ENCODE measurements around the gene ARHGAP26. TPM values are rescaled to one million over a fixed set of nuclear protein-coding genes. Genes with fewer than 3 reads are reported as not detected.

Gene ARHGAP26
- polyA plus RNA-seq, 1 donor (not counting 4 experiments of a cell fraction or from before 2014, with no cell fraction given), result 3.9 TPM

DNA sequence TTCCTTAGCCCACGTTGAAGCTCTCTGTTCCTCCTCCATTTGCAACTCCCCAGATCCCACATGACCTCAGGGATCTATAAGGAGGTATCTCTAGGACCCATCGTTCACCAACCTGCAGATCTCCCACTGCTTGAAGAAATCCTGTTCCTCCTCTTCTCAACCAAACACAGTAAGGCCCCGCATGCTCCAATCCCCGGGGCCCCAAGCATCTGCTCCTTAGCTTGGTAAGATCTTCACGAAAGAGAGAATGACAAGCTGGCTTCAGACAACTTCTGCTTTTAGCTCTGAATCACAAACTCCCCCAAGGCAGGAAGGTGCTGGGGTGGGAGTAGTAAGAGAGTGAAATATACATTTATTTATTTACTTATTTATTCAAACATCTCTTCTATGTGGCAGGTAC, 33.0 kb upstream of the ARHGAP26 start:
- dilution Hi-C loops (cut with MboI; ENCODE audit: extremely low pct_ligation_motif_present, low sequenced_read_pairs), result no loop called here
- no peak for DNase-seq (ENCODE audit: low read depth, low spot score)
- no peak overlapping the region for H3K4me3 ChIP-seq (ENCODE audit: control insufficient read depth in 2 of 3, extremely low read depth in 1 of 3, insufficient read depth in 2 of 3, low read depth in 1 of 3, low read length in 3 of 3)

DNA sequence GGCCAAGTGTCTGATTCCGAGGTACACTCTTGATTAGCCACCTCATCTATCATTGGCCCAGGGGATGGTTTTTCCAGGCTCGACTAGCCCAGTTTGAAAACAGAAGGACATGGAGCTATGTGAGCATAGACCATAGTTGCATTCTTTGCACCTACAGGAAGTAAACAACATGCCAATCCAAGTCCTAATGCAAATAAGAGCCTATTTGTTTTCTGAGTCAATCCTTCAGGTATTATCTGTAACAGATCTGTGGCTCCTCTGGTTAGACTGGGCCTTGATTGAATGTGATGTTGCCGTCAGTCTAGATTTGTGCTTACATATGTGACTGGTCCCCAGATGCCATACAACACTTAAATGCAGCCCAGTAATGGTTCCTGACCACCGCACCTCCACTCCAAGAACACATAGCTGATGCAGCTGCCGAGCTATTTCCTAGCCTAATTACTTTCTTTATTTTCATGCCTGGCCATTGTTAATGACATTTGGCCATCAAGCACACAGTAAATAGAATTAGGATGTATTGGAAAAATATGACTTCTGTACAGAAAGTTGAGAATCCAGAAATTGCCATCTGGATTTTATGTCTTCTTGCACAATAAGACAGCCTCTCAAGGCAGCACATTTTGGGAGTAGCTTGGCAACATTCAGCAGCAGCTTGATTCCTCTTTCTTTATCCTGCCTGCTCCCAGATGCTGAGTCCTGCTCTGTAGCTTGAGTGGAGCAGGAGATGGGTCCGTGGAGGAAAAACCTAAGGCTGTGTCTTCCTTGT, 29.5 kb upstream of the ARHGAP26 start:
- Histone ChIP-seq H3K79me2 (ENCODE audit: control insufficient read depth, insufficient read depth, low read length) (no peaks in the 10 kb centered on the region), H3K4me2 (ENCODE audit: control insufficient read depth, extremely low read depth, insufficient read depth, low read depth, low read length) (no peak overlapping the region), H4K20me1 (ENCODE audit: control insufficient read depth, extremely low read depth, insufficient read depth, low read length) (no peaks in the 10 kb centered on the region), H3K27me3 (ENCODE audit: control insufficient read depth, extremely low read depth, insufficient read depth, low read length) (no peaks in the 10 kb centered on the region), H3K4me3 (ENCODE audit: control insufficient read depth in 2 of 3, extremely low read depth in 1 of 3, insufficient read depth in 2 of 3, low read depth in 1 of 3, low read length in 3 of 3) (no peak overlapping the region), H3K4me1 (ENCODE audit: control insufficient read depth, extremely low read depth, insufficient read depth, low read length) (peaks cover 6% of the 10 kb centered on the region), H3K27ac (ENCODE audit: control insufficient read depth, insufficient read depth, low read length) (no peak overlapping the region), H3K9me1 (ENCODE audit: control insufficient read depth, extremely low read depth, insufficient read depth, low read length) (no peaks in the 10 kb centered on the region), H3K9ac (ENCODE audit: control insufficient read depth, extremely low read depth, insufficient read depth, low read length) (no peak overlapping the region), H3K36me3 (ENCODE audit: control insufficient read depth in 2 of 2, extremely low read depth in 1 of 2, insufficient read depth in 2 of 2, low read length in 2 of 2) (no peaks in the 10 kb centered on the region), H2AFZ (ENCODE audit: control insufficient read depth, low read length) (no peak overlapping the region), H3K9me3 (ENCODE audit: control insufficient read depth, low read depth, low read length) (no peaks in the 10 kb centered on the region)
- dilution Hi-C loops (cut with MboI; ENCODE audit: extremely low pct_ligation_motif_present, low sequenced_read_pairs), result no loop called here
- DNase-seq (ENCODE audit: low read depth, low spot score), result no peak
- no peak for FAIRE-seq
- TF ChIP-seq, protein P1, sequence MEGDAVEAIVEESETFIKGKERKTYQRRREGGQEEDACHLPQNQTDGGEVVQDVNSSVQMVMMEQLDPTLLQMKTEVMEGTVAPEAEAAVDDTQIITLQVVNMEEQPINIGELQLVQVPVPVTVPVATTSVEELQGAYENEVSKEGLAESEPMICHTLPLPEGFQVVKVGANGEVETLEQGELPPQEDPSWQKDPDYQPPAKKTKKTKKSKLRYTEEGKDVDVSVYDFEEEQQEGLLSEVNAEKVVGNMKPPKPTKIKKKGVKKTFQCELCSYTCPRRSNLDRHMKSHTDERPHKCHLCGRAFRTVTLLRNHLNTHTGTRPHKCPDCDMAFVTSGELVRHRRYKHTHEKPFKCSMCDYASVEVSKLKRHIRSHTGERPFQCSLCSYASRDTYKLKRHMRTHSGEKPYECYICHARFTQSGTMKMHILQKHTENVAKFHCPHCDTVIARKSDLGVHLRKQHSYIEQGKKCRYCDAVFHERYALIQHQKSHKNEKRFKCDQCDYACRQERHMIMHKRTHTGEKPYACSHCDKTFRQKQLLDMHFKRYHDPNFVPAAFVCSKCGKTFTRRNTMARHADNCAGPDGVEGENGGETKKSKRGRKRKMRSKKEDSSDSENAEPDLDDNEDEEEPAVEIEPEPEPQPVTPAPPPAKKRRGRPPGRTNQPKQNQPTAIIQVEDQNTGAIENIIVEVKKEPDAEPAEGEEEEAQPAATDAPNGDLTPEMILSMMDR (optimal IDR thresholded peaks at IDR 0.05 in 1 of 3, IDR thresholded peaks at IDR 0.05 in 1 of 3, conservative IDR thresholded peaks at IDR 0.05 in 1 of 3; ENCODE audit: extremely low read depth in 1 of 3, insufficient read depth in 2 of 3, low read length in 3 of 3), result no peak
- no peak for TF ChIP-seq EZH2 (IDR thresholded peaks at IDR 0.05; ENCODE audit: low read length)

More for the DNA sequence above, 33.0 kb upstream of the ARHGAP26 start:
- no peak for FAIRE-seq
- H3K4me2 ChIP-seq (ENCODE audit: control insufficient read depth, extremely low read depth, insufficient read depth, low read depth, low read length), result no peak overlapping the region
- no peak overlapping the region for H3K9ac ChIP-seq (ENCODE audit: control insufficient read depth, extremely low read depth, insufficient read depth, low read length)
- H3K9me3 ChIP-seq (ENCODE audit: control insufficient read depth, low read depth, low read length), result no peaks in the 10 kb centered on the region
- TF ChIP-seq EZH2 (IDR thresholded peaks at IDR 0.05; ENCODE audit: low read length), result no peak
- TF ChIP-seq, protein P1 (optimal IDR thresholded peaks at IDR 0.05 in 1 of 3, IDR thresholded peaks at IDR 0.05 in 1 of 3, conservative IDR thresholded peaks at IDR 0.05 in 1 of 3; ENCODE audit: extremely low read depth in 1 of 3, insufficient read depth in 2 of 3, low read length in 3 of 3), result no peak
- no peaks in the 10 kb centered on the region for H3K4me1 ChIP-seq (ENCODE audit: control insufficient read depth, extremely low read depth, insufficient read depth, low read length)
- H4K20me1 ChIP-seq (ENCODE audit: control insufficient read depth, extremely low read depth, insufficient read depth, low read length), result no peaks in the 10 kb centered on the region
- no peaks in the 10 kb centered on the region for H3K79me2 ChIP-seq (ENCODE audit: control insufficient read depth, insufficient read depth, low read length)
- no peaks in the 10 kb centered on the region for H3K36me3 ChIP-seq (ENCODE audit: control insufficient read depth in 2 of 2, extremely low read depth in 1 of 2, insufficient read depth in 2 of 2, low read length in 2 of 2)
- H2AFZ ChIP-seq (ENCODE audit: control insufficient read depth, low read length), result no peak overlapping the region
- no peaks in the 10 kb centered on the region for H3K9me1 ChIP-seq (ENCODE audit: control insufficient read depth, extremely low read depth, insufficient read depth, low read length)
- no peaks in the 10 kb centered on the region for H3K27me3 ChIP-seq (ENCODE audit: control insufficient read depth, extremely low read depth, insufficient read depth, low read length)
- H3K27ac ChIP-seq (ENCODE audit: control insufficient read depth, insufficient read depth, low read length), result no peak overlapping the region

Data from keratinocyte (primary cell).